ENCODE data around the gene TRIM36.

DNA sequence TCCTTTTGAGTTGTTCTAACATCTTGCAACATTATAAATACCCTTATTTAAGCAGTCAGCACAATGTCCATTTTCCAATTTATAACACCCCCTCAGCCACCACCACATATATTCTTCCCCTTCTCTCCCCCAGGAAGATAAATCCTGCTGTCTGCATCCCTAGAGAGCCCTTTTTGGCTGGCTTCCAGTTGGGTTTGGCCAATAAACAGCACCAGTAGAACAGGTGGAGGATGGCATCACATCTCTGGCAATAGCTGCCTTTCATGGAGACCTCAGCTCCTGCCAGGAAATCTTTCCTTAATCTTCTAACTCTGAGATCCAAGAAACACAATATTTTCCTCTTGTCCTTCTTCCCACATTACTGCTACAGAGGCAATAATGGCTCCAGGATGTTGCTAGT, 53.7 kb downstream of the TRIM36 start:
- TF ChIP-seq FOXP1 (CRISPR knock-in tag; IDR thresholded peaks at IDR 0.05; ENCODE audit: borderline replicate concordance) = no peak
- no peak for TF ChIP-seq CTCF (IDR thresholded peaks at IDR 0.05)
- TF ChIP-seq SP1 (CRISPR knock-in tag; conservative IDR thresholded peaks at IDR 0.05) = no peak
- TF ChIP-seq ZNF317 (CRISPR knock-in tag; IDR thresholded peaks at IDR 0.05; ENCODE audit: borderline replicate concordance, low read depth) = no peak
- no peak for TF ChIP-seq OVOL2 (CRISPR knock-in tag; IDR thresholded peaks at IDR 0.05; ENCODE audit: borderline replicate concordance)
- TF ChIP-seq, protein P1, sequence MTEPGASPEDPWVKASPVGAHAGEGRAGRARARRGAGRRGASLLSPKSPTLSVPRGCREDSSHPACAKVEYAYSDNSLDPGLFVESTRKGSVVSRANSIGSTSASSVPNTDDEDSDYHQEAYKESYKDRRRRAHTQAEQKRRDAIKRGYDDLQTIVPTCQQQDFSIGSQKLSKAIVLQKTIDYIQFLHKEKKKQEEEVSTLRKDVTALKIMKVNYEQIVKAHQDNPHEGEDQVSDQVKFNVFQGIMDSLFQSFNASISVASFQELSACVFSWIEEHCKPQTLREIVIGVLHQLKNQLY (CRISPR knock-in tag; IDR thresholded peaks at IDR 0.05) = no peak
- no peak for TF ChIP-seq ATF3 (CRISPR knock-in tag; conservative IDR thresholded peaks at IDR 0.05)
